Lung (tissue), 12 donors: ENCODE data around the gene KCNMA1. TPM values are rescaled to one million over a fixed set of nuclear protein-coding genes. Genes with fewer than 3 reads are reported as not detected.

Source experiments
- ATAC-seq: fragments of 200-7000 bp; cut with Tn5 transposase; one replicate; pipeline ENCODE4 v1.9.1; 2020; ENCODE audit warnings: moderate number of reproducible peaks; ENCODE audit not compliant: insufficient read depth, low FRiP score
- DNase-seq, 3 donors: peaks; one replicate each; pipeline ENCODE4 v3.0.0-alpha.2; 2013 to 2017
- H3K27ac ChIP-seq, 2 donors: one replicate each; pipeline ENCODE4 v1.5.1; 2013; ENCODE audit warnings: mild to moderate bottlenecking in 2 of 2, moderate library complexity in 2 of 2, control low read depth in 1 of 2, inconsistent platforms in 1 of 2, low read depth in 1 of 2, low read length in 1 of 2
- H3K27me3 ChIP-seq, 3 donors: one replicate each; pipeline ENCODE4 v1.5.1; 2013; ENCODE audit warnings: low read length in 2 of 3; ENCODE audit not compliant: control insufficient read depth in 3 of 3, insufficient read depth in 3 of 3
- H3K36me3 ChIP-seq, 4 donors: one replicate each; pipeline ENCODE4 v1.5.1; 2013; ENCODE audit warnings: low read length in 4 of 4, mild to moderate bottlenecking in 1 of 4, moderate library complexity in 1 of 4; ENCODE audit not compliant: control insufficient read depth in 4 of 4, insufficient read depth in 4 of 4
- H3K4me1 ChIP-seq, 5 donors: one replicate each; pipeline ENCODE4 v1.5.1; 2013; ENCODE audit warnings: low read length in 5 of 5, mild to moderate bottlenecking in 2 of 5, moderate library complexity in 1 of 5; ENCODE audit not compliant: control insufficient read depth in 5 of 5, insufficient read depth in 5 of 5
- H3K4me3 ChIP-seq: one replicate; pipeline ENCODE4 v1.5.1; 2013; ENCODE audit warnings: mild to moderate bottlenecking, control low read depth, moderate library complexity
- H3K9ac ChIP-seq, 2 donors: one replicate each; pipeline ENCODE4 v1.5.1; 2013; ENCODE audit warnings: low read length in 2 of 2, control low read depth in 1 of 2; ENCODE audit not compliant: insufficient read depth in 1 of 2
- H3K9me3 ChIP-seq, 4 donors: one replicate each; pipeline ENCODE4 v1.5.1; 2013; ENCODE audit warnings: low read length in 3 of 4, mild to moderate bottlenecking in 1 of 4, moderate library complexity in 1 of 4; ENCODE audit not compliant: control insufficient read depth in 4 of 4, insufficient read depth in 3 of 4
- WGBS, 2 donors: extraction: QIAGEN DNeasy Blood & Tissue Kit; methylation state at CpG; one replicate each; pipeline ENCODE4 v1.1.7; 2013; 5-methylcytosine and 5-hydroxymethylcytosine counted together
- polyA plus RNA-seq, 2 donors: library from polyadenylated mRNA; stranded (reverse); fragments of 200-250 nt; gene quantifications; one replicate each; pipeline ENCODE4 v1.2.1, GENCODE V29; 2013
- total RNA-seq, 2 donors: library from RNA; depleted of rRNA in 1 of 2; stranded (reverse); fragments of >200 nt in 1 of 2; gene quantifications; one replicate each; pipeline ENCODE4 v1.2.1, GENCODE V29; 2014 to 2021
- TF ChIP-seq, protein P1 (sequence below): IDR thresholded peaks from 2 replicates; pipeline ENCODE4 v1.5.1; 2012; ENCODE audit warnings: mild to moderate bottlenecking; ENCODE audit errors: control extremely low read depth, extremely low read depth
- donor health status: control.
- donor health status: control.
- donor health status: Bipolar disorder and iron deficiency.
- donor health status: healthy.
- donor health status: DM: yes; HTN: yes; CAD: no.

Gene KCNMA1
- total and polyA plus RNA-seq, 4 donors = 3.8 to 13.0 (median 5.5) TPM

GRCh38 chr10:77571490-77571889 lies 66.1 kb downstream of the KCNMA1 start:
- no peaks in the 10 kb centered on the region for H3K4me1 ChIP-seq
- no peak overlapping the region for H3K4me3 ChIP-seq
- TF ChIP-seq, protein P1, sequence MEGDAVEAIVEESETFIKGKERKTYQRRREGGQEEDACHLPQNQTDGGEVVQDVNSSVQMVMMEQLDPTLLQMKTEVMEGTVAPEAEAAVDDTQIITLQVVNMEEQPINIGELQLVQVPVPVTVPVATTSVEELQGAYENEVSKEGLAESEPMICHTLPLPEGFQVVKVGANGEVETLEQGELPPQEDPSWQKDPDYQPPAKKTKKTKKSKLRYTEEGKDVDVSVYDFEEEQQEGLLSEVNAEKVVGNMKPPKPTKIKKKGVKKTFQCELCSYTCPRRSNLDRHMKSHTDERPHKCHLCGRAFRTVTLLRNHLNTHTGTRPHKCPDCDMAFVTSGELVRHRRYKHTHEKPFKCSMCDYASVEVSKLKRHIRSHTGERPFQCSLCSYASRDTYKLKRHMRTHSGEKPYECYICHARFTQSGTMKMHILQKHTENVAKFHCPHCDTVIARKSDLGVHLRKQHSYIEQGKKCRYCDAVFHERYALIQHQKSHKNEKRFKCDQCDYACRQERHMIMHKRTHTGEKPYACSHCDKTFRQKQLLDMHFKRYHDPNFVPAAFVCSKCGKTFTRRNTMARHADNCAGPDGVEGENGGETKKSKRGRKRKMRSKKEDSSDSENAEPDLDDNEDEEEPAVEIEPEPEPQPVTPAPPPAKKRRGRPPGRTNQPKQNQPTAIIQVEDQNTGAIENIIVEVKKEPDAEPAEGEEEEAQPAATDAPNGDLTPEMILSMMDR = no peak
- no peak overlapping the region for H3K27ac ChIP-seq
- DNase-seq (no peak), ATAC-seq (no peak)
- no peaks in the 10 kb centered on the region for H3K36me3 ChIP-seq
- 56 to 79% methylated on average over 3 of the region's 3 CpGs for WGBS, 2 donors
- H3K9me3 ChIP-seq = no peaks in the 10 kb centered on the region
- no peak overlapping the region for H3K9ac ChIP-seq
- no peaks in the 10 kb centered on the region for H3K27me3 ChIP-seq

DNA sequence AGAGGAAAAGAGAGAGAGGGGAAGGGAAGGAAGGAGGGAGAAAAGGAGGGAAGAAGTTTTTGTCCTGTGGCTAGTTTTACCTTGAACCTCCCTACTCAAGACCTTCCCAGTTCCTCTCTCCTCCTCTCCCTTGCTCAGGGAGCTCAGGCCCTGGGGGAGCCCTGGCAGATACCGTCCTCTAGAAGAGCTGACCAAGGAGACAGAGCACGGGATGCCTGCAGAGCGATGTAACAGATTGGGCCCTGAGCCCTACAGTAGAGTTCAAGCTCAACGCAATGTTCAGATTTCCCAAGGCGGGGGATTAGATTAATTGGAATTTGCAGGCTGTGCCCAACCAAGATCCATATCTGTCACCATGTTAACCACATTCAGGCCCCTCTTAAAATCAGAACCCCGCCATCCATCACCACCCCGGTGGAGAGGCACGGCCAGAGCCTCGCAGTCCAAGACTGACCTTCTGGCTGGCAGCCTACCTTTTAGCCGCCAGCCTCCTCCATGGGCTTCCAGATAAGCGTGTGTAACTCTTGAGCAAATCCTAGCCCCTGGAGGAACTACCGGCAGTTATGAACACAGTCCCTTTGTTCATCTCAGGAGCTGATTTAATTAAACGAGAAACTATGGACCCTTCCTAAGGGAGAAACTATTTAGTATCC lies 70.6 kb downstream of the KCNMA1 start:
- no peaks in the 10 kb centered on the region for H3K36me3 ChIP-seq
- no peaks in the 10 kb centered on the region for H3K9me3 ChIP-seq
- DNase-seq = no peak
- peaks cover 0 to 15% (median 0%) of the 10 kb centered on the region in 3 donors for H3K27me3 ChIP-seq
- no peak overlapping the region for H3K4me3 ChIP-seq
- WGBS, 2 donors = 92 to 93% methylated on average over 13 of the region's 13 CpGs
- H3K9ac ChIP-seq = no peak overlapping the region
- TF ChIP-seq, protein P1 = no peak
- no peak for ATAC-seq
- H3K4me1 ChIP-seq = no peaks in the 10 kb centered on the region
- H3K27ac ChIP-seq = no peak overlapping the region

DNA sequence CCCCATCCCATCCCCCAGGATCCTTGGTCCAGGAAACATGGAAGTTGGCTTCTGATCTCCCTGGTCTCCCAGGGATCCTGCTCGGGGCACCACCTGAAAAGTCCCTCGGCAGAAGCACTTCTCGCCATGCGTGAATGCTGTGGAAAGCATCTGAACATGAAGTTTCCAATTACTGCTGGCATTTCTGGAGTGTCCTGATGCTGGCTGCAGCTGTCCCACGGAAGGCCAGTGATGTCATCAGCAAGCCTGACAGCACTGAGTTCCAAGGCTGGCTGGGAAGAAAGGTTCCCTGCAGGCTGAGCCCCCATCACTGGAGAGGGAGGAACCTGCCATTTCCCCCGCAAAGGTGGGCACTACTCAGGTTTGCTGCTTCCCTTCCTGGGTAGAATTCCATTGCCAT lies 71.4 kb downstream of the KCNMA1 start:
- Histone ChIP-seq H3K4me3 (no peak overlapping the region), H3K9ac (no peak overlapping the region), H3K27me3 (peaks cover 0 to 15% (median 0%) of the 10 kb centered on the region in 3 donors), H3K27ac (no peak overlapping the region), H3K4me1 (no peaks in the 10 kb centered on the region), H3K9me3 (no peaks in the 10 kb centered on the region), H3K36me3 (no peaks in the 10 kb centered on the region)
- WGBS, 2 donors = 66 to 68% methylated on average over 6 of the region's 6 CpGs
- ATAC-seq = no peak
- TF ChIP-seq, protein P1 = no peak
- peak in 2 of 3 donors; percentile 15 to 20 for DNase-seq

DNA sequence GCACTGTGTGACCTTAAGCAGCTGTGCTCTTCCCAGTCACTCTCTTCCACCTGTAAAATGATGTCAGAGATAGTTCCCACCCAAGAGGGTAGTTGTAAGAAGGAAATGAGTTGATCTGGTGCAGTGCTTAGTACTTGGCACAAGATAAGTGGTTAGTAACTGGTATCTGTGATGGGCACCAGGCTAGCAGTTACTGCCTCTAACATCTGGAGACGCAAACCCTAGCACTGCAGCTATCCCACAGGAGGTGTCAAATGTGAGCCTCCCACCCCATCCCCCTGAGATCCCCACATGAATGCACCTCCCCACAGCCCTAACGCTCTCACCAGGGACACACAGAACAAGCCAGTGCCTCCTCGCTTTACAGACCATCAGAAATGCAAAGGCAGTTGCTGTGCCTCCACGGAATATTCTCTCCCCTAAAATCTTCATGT lies 72.0 kb downstream of the KCNMA1 start:
- DNase-seq (no peak), ATAC-seq (no peak)
- no peaks in the 10 kb centered on the region for H3K4me1 ChIP-seq
- H3K36me3 ChIP-seq = no peaks in the 10 kb centered on the region
- no peak overlapping the region for H3K4me3 ChIP-seq
- peaks cover 0 to 15% (median 0%) of the 10 kb centered on the region in 3 donors for H3K27me3 ChIP-seq
- TF ChIP-seq, protein P1 = no peak
- H3K9me3 ChIP-seq = no peaks in the 10 kb centered on the region
- H3K9ac ChIP-seq = no peak overlapping the region
- H3K27ac ChIP-seq = no peak overlapping the region
- WGBS, 2 donors = 55 to 64% methylated on average over 4 of the region's 4 CpGs
